Transverse colon (tissue), 3 donors: ENCODE results near the gene NID2.

Experiments
- CTCF ChIP-seq, 5 experiments: fragments of 200-600 bp in 3 of 5; fragments of 450-650 bp in 2 of 5; sonication (generic) in 3 of 5; IDR thresholded peaks; 1 replicate in 2 of 5; 2 replicates in 3 of 5; pipeline ENCODE4 v1.5.1; 2016 to 2017; ENCODE audit warnings: antibody characterized with exemption in 5 of 5, inconsistent platforms in 3 of 5, mild to moderate bottlenecking in 2 of 5, moderate library complexity in 1 of 5
- POLR2A ChIP-seq: fragments of 450-650 bp; IDR thresholded peaks from one replicate; pipeline ENCODE4 v1.6.1; 2016; ENCODE audit warnings: antibody characterized with exemption, mild to moderate bottlenecking, moderate library complexity

- no peak for TF ChIP-seq CTCF (IDR thresholded peaks at IDR 0.05)
- TF ChIP-seq POLR2A: no peak
These were observed 9.3 kb upstream of the NID2 start for GRCh38 chr14:52078095-52078531.
